ENCODE measurements around the gene TRAF2.
"Not testable (repeated sequence)": the region's sequence is repeated elsewhere in the genome, so short reads cannot be mapped to it uniquely, and the experiment has no call there.

TRAF2 gene

GRCh38 chr9:136885950-136886578, at the start of gene TRAF2:
TSS of gene TRAF2 (plus strand) at chr9:136886516. CDS start at chr9:136898741, 12,225 bp downstream.
- DNase-seq (ENCODE audit: low read depth): peak; percentile 96

- DNase-seq (ENCODE audit: low read depth): no peak
Measured at GRCh38 chr9:136837146-136837855, 49.0 kb upstream of the TRAF2 start.

- not testable (repeated sequence) for DNase-seq (ENCODE audit: low read depth)
Measured at GRCh38 chr9:136837856-136838277, 48.4 kb upstream of the TRAF2 start.

- DNase-seq (ENCODE audit: low read depth): no peak
Measured at GRCh38 chr9:136838314-136839228, 47.7 kb upstream of the TRAF2 start.

- no peak for DNase-seq (ENCODE audit: low read depth)
Measured at GRCh38 chr9:136839229-136840139, 46.8 kb upstream of the TRAF2 start.

GRCh38 chr9:136840140-136840876, 46.0 kb upstream of the TRAF2 start:
- no peak for DNase-seq (ENCODE audit: low read depth)

GRCh38 chr9:136840877-136841645, 45.3 kb upstream of the TRAF2 start:
- DNase-seq (ENCODE audit: low read depth): no peak

- not testable (repeated sequence) for DNase-seq (ENCODE audit: low read depth)
Measured at GRCh38 chr9:136841646-136842379, 44.5 kb upstream of the TRAF2 start.

- peak; percentile 68 for DNase-seq (ENCODE audit: low read depth)
Measured at GRCh38 chr9:136842380-136842948, 43.9 kb upstream of the TRAF2 start, which contains the start of gene AJM1. TSS of gene AJM1 (plus strand) at chr9:136842478. CDS start at chr9:136844415, 1,937 bp downstream.

- not testable (repeated sequence) for DNase-seq (ENCODE audit: low read depth)
Measured at GRCh38 chr9:136843159-136843800, 43.0 kb upstream of the TRAF2 start.

GRCh38 chr9:136843801-136844740, 42.2 kb upstream of the TRAF2 start:
- DNase-seq (ENCODE audit: low read depth): peak; percentile 48

GRCh38 chr9:136844761-136845464, 41.4 kb upstream of the TRAF2 start:
- DNase-seq (ENCODE audit: low read depth): no peak

- no peak for DNase-seq (ENCODE audit: low read depth)
Measured at GRCh38 chr9:136845465-136846260, 40.7 kb upstream of the TRAF2 start.

GRCh38 chr9:136846376-136847087, 39.8 kb upstream of the TRAF2 start:
- no peak for DNase-seq (ENCODE audit: low read depth)

All from activated T-helper 9 cell treated with anti-CD3 and anti-CD28 coated beads, Interleukin-2, amount 50 U/mL, for 16 hours (primary cell).